Measurements from ENCODE around the gene B3GLCT. TPM values are rescaled to one million over a fixed set of nuclear protein-coding genes. Genes with fewer than 3 reads are reported as not detected.

B3GLCT gene
- polyA plus RNA-seq, 3 donors from 2014 or later, result 9.0 to 16.9 (median 9.8) TPM

DNA sequence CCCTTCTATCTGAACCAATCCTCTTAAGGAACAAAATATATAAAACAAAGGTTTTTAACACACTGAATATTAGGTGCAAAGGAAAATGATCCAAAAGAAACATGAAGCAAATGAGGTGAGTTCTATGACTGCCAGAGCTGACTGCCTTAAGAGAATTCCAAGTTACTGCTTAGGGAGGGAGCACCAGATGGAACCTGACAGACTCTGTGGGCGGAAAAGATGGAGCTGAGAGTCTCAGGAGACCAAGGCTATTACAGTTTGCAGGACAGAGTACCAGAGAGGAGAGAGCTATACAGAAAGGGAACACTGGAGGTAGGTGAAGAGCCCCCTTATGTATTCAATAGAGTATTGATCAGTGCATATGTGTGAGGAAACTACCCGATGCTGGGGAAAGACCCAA is 87.2 kb downstream of the B3GLCT start:
- no peak for DNase-seq
- Mint-ChIP-seq H3K4me3 (no peak overlapping the region), H3K27ac (no peak overlapping the region), H3K27me3 (ENCODE audit: low read depth in 3 of 3) (peaks cover 0 to 2% (median 0%) of the 10 kb centered on the region in 3 donors), H3K9me3 (peaks cover 19 to 46% (median 35%) of the 10 kb centered on the region in 6 donors), H3K4me1 (peaks cover 0 to 4% of the 10 kb centered on the region in 2 donors), H3K36me3 (peaks cover 57 to 68% (median 57%) of the 10 kb centered on the region in 3 donors)

DNA sequence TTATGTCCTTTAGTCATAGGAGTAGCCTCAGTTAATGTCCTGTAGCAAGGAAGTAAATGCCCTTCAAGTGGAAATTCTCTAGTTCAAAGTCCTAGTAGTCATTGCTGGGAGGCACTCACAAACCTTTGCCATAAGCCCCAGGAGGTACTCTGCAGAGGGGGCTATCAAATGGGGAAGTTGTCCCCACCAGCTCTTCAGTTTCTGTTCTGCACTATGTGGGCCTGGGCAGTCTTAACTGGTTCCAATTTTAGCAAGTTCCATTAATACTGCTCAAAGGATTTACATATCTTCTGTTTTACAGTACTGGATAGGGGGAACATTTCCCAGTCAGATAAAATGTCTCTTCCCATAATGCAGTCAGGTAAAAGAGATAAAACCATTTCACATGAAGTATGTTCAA is 101.3 kb downstream of the B3GLCT start:
- H3K4me1 Mint-ChIP-seq, result no peaks in the 10 kb centered on the region
- peaks cover 0 to 10% (median 4%) of the 10 kb centered on the region in 6 donors for H3K9me3 Mint-ChIP-seq
- H3K27me3 Mint-ChIP-seq (ENCODE audit: low read depth in 3 of 3), result peaks cover 0 to 3% (median 0%) of the 10 kb centered on the region in 3 donors
- peaks cover 52 to 59% (median 57%) of the 10 kb centered on the region in 3 donors for H3K36me3 Mint-ChIP-seq
- no peak overlapping the region for H3K27ac Mint-ChIP-seq
- no peak overlapping the region for H3K4me3 Mint-ChIP-seq
- no peak for DNase-seq

DNA sequence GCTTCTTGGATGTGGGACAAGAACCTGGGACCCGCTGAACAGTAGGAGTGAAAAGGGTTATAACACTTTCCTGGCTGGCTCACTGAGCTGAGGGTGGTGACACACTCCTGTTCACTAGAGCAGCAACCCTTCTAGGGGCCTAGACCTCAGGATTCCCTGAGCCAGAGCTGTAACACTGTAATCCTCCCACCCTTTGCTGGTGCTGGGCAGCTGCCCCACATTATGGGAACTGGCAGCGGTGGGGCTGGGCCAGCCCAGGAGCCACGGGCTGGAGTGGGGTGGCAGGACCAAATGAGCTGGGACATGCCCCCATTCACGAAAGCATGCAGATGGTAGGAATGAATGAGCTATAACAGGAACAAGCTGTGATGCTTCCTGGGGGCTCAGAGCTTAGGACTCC is 110.6 kb downstream of the B3GLCT start:
- Mint-ChIP-seq H3K36me3 (peaks cover 26 to 38% (median 36%) of the 10 kb centered on the region in 3 donors), H3K4me3 (no peak overlapping the region), H3K27me3 (ENCODE audit: low read depth in 3 of 3) (peaks cover 0 to 3% (median 0%) of the 10 kb centered on the region in 3 donors), H3K27ac (no peak overlapping the region), H3K4me1 (no peaks in the 10 kb centered on the region), H3K9me3 (peaks cover 17 to 46% (median 33%) of the 10 kb centered on the region in 6 donors)
- DNase-seq, result no peak

DNA sequence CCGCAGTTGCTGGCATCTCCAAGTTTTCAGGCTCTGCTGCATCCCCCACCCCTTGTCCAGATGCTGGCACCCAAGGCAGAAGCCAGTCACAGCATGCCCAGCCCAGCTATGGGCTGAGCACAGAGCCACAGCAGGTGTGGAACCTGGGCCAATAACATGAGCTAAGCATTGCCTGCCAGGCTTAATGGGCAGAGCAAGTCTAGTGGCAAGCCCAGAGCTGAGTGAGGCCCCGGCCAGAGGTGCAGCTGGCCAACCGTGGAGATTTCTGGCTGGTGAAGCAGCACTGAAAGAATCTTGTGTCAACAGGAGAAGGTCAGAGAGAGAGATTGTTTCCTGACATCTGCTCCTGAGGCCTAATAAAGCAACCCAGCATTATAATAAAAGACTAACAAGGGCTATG is 111.0 kb downstream of the B3GLCT start:
- Mint-ChIP-seq H3K27ac (no peak overlapping the region), H3K4me3 (no peak overlapping the region), H3K9me3 (peaks cover 18 to 48% (median 35%) of the 10 kb centered on the region in 6 donors), H3K27me3 (ENCODE audit: low read depth in 3 of 3) (peaks cover 0 to 3% (median 0%) of the 10 kb centered on the region in 3 donors), H3K36me3 (peaks cover 28 to 40% (median 38%) of the 10 kb centered on the region in 3 donors), H3K4me1 (no peaks in the 10 kb centered on the region)
- DNase-seq, result no peak

DNA sequence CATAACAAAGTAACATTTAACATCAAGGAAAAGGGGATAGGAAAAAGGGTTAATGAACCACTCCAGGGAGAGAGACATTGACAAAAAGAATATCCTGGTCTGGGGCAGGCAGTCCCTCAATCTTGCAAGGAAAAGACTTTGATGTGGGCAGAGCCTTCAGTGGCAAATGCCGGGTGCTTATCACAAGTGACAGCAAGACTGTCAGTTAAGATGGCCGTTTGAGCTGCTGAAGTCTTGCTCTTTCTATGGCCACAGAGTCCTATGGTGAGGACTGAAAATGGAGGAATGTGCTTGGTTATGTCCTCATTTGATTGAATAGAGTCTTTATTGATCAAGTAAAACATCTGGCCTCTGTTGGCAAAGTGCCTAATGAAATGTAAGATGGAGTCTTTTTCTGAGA is 112.1 kb downstream of the B3GLCT start:
- no peak overlapping the region for H3K4me3 Mint-ChIP-seq

DNA sequence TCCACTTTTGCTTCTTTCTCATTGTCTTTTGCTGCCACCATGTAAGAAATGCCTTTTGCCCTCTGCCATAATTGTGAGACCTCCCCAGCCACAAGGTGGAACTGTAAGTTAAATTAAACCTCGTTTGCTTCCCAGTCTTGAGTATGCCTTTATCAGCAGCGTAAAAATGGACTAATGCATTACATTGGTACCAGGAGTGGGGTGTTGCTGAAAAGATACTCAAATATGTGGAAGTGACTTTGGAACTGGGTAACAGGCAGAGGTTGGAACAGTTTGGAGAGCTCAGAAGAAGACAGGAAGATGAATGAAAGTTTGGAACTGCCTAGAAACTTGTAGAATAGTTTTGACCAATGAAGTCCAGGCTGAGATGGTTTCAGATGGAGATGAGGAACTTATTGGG is 115.2 kb downstream of the B3GLCT start:
- Mint-ChIP-seq H3K36me3 (peaks cover 45 to 55% (median 46%) of the 10 kb centered on the region in 3 donors), H3K27ac (no peak overlapping the region), H3K27me3 (ENCODE audit: low read depth in 3 of 3) (no peaks in the 10 kb centered on the region), H3K9me3 (peaks cover 17 to 44% (median 28%) of the 10 kb centered on the region in 6 donors), H3K4me3 (no peak overlapping the region), H3K4me1 (no peaks in the 10 kb centered on the region)
- DNase-seq, result no peak

More for the DNA sequence above, 112.1 kb downstream of the B3GLCT start:
- Mint-ChIP-seq H3K27me3 (ENCODE audit: low read depth in 3 of 3) (peaks cover 0 to 3% (median 0%) of the 10 kb centered on the region in 3 donors), H3K36me3 (peaks cover 34 to 45% (median 44%) of the 10 kb centered on the region in 3 donors), H3K9me3 (peaks cover 18 to 54% (median 36%) of the 10 kb centered on the region in 6 donors), H3K27ac (no peak overlapping the region), H3K4me1 (no peaks in the 10 kb centered on the region)
- DNase-seq, result no peak

DNA sequence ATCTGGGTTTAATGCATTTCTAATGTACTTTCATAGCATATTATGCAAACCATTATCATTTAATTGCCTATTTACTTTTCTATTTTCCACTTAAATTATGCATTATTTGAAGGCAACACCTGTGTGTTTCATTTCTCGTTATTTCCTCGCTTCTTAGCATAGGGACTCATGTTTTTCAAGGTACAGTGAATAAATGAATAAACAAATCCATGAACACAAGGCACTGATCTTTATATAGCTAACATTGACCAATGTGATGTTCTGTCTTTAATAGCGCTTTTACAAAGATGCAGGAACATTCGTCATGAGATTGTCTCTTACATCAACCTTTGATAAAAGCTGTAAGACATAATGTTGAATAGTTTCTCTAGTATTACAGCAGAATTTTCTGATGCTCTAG is 121.2 kb downstream of the B3GLCT start:
- DNase-seq, result no peak
- Mint-ChIP-seq H3K36me3 (peaks cover 24 to 48% (median 42%) of the 10 kb centered on the region in 3 donors), H3K27me3 (ENCODE audit: low read depth in 3 of 3) (no peaks in the 10 kb centered on the region), H3K27ac (no peak overlapping the region), H3K9me3 (peaks cover 0 to 8% (median 0%) of the 10 kb centered on the region in 6 donors), H3K4me1 (no peaks in the 10 kb centered on the region), H3K4me3 (no peak overlapping the region)

DNA sequence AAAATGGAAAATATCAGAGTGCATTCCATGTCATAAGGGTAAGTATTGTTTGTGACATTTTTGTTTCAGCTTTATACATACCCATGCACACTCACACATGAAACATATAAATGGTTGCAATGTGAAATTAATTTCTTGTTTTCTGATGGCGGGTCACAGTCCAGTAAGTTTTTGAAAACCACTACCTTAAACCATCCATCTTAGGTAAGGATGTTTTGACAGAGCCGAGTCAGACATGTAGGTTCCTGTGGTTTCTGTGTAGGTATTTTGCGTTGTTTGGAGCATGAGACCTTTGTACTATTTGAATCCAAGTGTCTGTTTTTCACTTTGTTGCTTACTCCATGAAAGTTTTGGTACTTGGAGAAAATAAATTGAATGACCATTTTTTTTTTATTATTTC is 121.7 kb downstream of the B3GLCT start:
- Mint-ChIP-seq H3K27ac (no peak overlapping the region), H3K9me3 (peaks cover 0 to 6% (median 0%) of the 10 kb centered on the region in 6 donors), H3K27me3 (ENCODE audit: low read depth in 3 of 3) (no peaks in the 10 kb centered on the region), H3K36me3 (peaks cover 22 to 46% (median 40%) of the 10 kb centered on the region in 3 donors), H3K4me3 (no peak overlapping the region), H3K4me1 (no peaks in the 10 kb centered on the region)
- no peak for DNase-seq

DNA sequence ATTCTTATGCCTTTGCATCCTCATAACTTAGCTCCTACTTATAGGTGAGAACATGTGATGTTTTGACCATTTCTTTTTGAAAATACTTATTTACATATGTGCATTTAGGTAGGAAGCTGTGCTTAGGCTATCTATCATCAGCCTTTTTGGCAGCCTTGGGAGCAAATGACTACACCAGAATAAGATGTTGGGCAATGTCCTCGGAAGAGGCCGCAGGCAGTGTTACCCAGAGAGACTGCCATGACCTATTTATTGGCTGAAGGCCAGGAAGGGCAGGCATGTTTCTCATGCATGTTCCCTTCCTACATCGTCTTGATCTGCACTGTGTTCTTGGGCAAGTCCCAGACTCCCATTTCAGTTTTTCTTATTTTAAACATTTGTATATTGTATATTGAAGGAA is 122.3 kb downstream of the B3GLCT start:
- Mint-ChIP-seq H3K36me3 (peaks cover 18 to 40% (median 36%) of the 10 kb centered on the region in 3 donors), H3K27ac (no peak overlapping the region), H3K9me3 (peaks cover 0 to under 1% (median 0%) of the 10 kb centered on the region in 6 donors), H3K4me3 (no peak overlapping the region), H3K27me3 (ENCODE audit: low read depth in 3 of 3) (no peaks in the 10 kb centered on the region), H3K4me1 (no peaks in the 10 kb centered on the region)
- no peak for DNase-seq

DNA sequence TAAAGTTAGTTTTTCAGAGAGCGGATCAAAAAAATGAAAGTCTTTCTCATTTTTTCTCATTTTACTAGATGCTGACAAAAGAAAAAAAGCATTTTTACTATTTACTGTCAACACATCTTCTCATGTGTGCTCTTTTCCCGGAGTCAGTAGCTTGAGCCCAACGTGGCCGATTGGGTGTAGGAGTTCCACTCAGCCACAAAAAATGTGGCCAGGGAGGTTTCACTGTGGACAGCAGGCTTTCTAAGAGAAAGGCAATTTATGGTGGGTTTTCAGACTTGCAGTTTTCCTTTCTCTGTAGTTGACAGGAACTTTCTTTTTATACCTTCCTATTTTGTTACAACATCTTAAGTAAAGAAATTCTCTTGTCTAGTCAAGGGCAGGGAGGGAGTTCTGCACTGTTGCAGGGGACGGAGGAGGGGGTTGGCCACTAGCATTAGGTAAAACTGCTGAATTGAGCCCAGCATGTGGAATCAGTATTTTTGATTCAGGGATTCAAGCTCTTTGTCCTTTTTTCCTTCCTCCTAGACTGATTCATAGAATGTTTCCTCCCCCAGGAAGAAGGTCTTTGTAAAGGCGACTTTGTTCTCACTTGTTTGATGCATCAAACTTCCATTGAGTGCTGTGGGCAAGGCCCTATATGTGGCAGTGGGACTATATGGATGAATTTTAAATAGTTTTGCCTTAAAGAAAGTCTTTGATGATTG is 123.1 kb downstream of the B3GLCT start:
- Mint-ChIP-seq H3K27ac (no peak overlapping the region), H3K4me3 (no peak overlapping the region), H3K36me3 (peaks cover 14 to 39% (median 28%) of the 10 kb centered on the region in 3 donors), H3K4me1 (no peaks in the 10 kb centered on the region), H3K9me3 (no peaks in the 10 kb centered on the region), H3K27me3 (ENCODE audit: low read depth in 3 of 3) (no peaks in the 10 kb centered on the region)
- DNase-seq, result no peak

DNA sequence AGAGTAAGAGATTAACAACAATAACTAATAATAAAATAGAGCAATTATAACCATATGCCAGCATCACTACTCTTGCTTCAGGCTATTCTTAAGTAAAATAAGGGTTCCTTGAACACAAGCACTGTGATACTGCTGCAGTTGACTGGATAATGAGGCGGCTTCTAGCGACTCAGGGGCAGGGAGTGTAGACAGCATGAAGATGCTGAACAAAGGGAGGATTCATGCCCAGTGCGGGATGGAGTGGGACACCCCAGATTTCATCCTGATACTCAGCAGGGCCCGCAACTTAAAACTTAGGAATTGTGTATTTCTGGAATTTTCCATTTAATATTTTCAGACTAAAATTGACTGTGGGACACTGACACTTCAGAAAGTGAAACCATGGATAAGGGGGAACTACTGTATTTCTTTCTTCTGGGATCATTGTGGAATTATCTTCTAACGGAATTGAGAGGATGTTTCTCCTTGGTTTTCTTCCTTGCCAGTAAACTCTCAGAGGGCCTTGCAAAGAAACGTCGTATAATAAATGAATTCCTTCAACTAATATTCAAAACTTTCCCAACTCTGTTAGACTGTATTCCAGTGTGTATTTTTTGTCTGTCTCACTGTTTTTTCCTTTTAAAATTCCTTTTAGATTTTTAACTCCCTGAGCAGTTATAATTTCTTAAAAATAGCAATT is 127.5 kb downstream of the B3GLCT start:
- H3K36me3 Mint-ChIP-seq, result peaks cover 22 to 48% (median 32%) of the 10 kb centered on the region in 3 donors
- H3K9me3 Mint-ChIP-seq, result no peaks in the 10 kb centered on the region
- no peaks in the 10 kb centered on the region for H3K4me1 Mint-ChIP-seq
- DNase-seq, result no peak
- no peak overlapping the region for H3K4me3 Mint-ChIP-seq
- H3K27me3 Mint-ChIP-seq (ENCODE audit: low read depth in 3 of 3), result no peaks in the 10 kb centered on the region
- no peak overlapping the region for H3K27ac Mint-ChIP-seq

DNA sequence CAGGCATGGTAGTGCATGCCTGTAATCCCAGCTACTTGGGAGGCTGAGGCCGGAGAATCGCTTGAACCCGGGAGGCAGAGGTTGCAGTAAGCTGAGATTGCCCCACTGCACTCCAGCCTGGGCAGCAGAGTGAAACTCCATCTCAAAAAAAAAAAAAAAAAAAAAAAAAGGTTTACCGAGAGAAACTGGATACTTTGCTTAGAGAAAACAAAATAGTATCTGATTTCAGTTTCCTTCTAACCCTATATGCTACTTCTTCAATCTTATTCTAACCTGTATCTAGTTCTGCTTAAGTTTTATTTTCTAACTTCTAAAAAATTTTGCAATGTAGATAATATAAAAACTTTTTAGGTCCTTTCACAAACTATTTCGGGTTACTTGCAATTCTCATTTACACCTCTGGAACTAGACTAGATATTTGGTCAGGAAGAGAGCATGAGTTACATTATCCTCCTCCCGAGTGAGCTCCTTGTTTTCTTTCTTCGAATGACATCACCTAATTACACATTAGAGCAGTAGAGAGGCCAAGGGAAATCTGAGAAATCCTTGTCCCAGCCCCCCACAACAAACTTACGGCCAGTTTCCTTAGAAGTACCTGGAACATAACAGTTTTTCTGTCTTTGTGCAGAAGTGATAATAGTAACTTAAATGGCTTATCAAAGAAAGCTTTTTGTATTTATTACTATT is 128.9 kb downstream of the B3GLCT start:
- Mint-ChIP-seq H3K9me3 (no peaks in the 10 kb centered on the region), H3K4me3 (no peak overlapping the region), H3K36me3 (peaks cover 22 to 48% (median 33%) of the 10 kb centered on the region in 3 donors), H3K27me3 (ENCODE audit: low read depth in 3 of 3) (no peaks in the 10 kb centered on the region), H3K4me1 (no peaks in the 10 kb centered on the region), H3K27ac (no peak overlapping the region)
- DNase-seq, result no peak

DNA sequence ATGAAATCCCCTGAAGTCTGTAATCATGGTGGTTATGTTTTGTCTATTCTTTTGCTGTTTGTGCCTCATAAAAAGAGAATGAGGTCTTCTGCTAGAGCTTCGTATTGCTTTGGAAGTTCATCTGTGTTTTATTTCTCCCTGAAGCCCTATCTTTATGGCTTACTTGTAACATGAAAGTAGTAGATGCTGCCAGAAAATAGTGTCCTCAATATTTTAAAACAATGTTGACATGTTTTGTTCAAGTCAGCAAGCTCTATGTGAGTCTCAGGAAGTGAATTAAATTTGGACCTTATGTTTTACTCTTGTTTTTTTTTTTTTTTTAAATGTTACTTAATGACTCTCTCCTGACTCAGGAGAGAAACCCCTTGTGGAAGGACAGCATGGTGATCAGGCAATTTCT is 130.5 kb downstream of the B3GLCT start:
- H3K27me3 Mint-ChIP-seq (ENCODE audit: low read depth in 3 of 3), result no peaks in the 10 kb centered on the region
- H3K27ac Mint-ChIP-seq, result no peak overlapping the region
- no peaks in the 10 kb centered on the region for H3K4me1 Mint-ChIP-seq
- H3K9me3 Mint-ChIP-seq, result peaks cover 0 to 4% (median under 1%) of the 10 kb centered on the region in 6 donors
- peaks cover 19 to 37% (median 23%) of the 10 kb centered on the region in 3 donors for H3K36me3 Mint-ChIP-seq
- no peak overlapping the region for H3K4me3 Mint-ChIP-seq
- no peak for DNase-seq

DNA sequence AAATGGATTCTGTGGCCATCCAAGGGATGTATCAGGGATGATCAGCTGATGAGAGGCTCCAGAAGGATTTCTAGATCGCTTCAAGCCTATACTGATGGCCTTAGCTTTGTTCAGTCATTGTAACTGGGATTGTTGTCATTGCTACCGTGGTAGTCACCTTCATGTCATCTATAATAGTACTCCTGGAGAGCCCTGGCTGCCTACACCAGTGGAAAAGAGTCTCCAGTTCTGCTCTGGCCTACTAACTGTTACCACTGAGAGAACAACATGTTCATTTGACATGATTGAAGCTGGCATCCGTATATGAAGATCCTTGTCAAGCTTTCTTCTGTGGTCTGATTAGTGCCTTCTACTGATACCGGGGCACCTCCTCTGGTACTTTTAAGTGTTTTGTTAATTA is 131.3 kb downstream of the B3GLCT start:
- Mint-ChIP-seq H3K27me3 (ENCODE audit: low read depth in 3 of 3) (no peaks in the 10 kb centered on the region), H3K4me3 (no peak overlapping the region), H3K4me1 (no peaks in the 10 kb centered on the region), H3K36me3 (peaks cover 19 to 30% (median 22%) of the 10 kb centered on the region in 3 donors), H3K27ac (no peak overlapping the region), H3K9me3 (peaks cover 0 to 9% (median 2%) of the 10 kb centered on the region in 6 donors)
- no peak for DNase-seq

Measured in immature natural killer cell (primary cell).